Nucleus accumbens (tissue), 56 donors: ENCODE measurements around the gene TBC1D2B.
"Not testable (repeated sequence)": the region's sequence is repeated elsewhere in the genome, so short reads cannot be mapped to it uniquely, and the experiment has no call there.

Source experiments
- DNase-seq, 56 donors: peaks; one replicate each; lab custom pipeline; 2025; lab: John Stamatoyannopoulos, UW

TBC1D2B gene

GRCh38 chr15:77993970-77994693, 83.4 kb downstream of the TBC1D2B start:
- peak in 38 of 56 donors; percentile 19 to 84 (median 45) for DNase-seq

DNA sequence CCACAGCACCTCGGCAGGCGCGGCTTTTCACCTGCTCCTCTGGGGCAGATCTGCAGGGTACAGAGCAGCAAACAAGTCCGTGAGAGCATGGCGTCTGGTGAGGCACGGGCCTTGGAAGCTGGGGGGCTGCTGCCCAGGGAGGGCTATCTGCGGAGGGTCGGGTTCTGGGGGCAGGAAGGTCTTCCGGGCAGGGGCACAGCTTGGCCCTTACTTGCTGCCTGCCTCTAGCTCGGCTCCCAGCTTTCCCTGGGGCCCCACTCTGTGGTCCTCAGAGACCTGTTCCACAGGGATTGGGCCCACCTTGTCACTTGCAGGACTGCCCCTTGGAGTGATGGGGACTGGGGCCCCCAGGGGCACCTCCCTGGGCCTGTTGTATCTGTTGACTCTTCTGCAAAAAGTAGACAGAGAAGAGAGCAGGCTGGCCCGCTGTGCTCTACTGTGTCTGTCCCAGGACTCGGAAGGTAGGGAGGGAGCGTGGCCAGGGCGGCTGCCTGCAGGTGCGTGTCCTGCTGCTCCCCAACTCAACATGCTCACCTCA, 84.1 kb downstream of the TBC1D2B start:
- no peak for DNase-seq

GRCh38 chr15:77992356-77993222, 84.9 kb downstream of the TBC1D2B start:
- DNase-seq, result peak in 1 of 56 donors; percentile 31

GRCh38 chr15:77991658-77992201, 85.8 kb downstream of the TBC1D2B start:
- peak in 25 of 56 donors; percentile 10 to 62 (median 32) for DNase-seq

DNA sequence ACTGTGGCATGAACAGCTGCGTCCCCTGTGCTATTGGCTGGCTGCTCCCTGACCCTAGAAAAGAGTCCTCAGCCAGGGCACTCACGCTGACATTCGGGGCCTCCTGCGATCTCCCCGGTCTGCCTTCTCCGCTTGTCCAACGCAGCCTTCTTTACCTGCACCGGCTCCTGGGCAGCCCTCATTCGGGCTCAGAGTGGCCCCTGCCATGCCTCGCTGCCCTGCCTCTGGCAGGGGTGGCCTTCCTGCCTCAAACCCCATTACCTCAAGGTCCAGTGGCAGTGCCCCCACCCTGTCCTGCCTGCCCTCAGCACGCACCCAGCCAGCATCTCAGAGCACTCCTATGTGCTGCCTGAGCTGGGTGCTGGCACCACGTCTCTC, 86.5 kb downstream of the TBC1D2B start:
- no peak for DNase-seq

DNA sequence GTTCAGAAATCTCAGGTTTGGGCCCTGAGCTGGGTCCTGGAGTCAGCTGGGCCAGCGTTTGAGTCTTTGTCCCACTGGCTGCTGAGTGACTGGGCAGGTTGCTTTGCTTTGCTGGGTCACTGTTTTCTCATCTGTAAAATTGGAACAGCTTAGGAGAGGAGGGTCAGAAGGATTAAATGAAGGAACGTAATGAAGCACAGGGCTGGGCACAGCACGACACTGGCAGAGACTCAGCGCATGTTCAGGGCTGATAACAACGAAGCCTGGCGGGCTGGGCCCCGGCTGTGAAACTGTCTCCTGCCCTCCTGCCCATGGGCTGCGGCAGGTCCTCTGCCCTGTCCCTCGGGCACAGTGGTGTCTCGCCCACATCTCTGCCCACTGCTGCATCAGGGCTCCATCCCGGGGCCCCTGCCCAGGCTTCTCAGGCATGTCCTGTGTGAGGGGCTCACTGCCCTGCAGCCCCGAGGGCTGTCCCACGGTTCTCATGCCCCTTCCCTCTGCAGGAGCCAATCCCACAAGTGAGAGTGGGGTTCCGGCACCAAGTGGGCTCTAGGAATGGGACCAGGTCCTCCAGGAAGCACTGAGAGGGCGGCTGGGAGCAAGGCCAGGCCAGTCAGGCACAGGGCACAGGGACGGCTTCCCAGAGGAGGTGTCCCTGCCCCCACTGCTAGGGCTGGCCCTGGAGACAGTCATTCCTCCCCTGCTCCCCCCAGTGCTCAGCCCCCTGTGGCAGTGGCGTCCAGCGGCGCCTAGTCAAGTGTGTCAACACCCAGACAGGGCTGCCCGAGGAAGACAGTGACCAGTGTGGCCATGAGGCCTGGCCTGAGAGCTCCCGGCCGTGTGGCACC, 88.0 kb downstream of the TBC1D2B start:
- no peak for DNase-seq

- DNase-seq, result no peak
Measured at GRCh38 chr15:77988347-77989295, 88.9 kb downstream of the TBC1D2B start.

DNA sequence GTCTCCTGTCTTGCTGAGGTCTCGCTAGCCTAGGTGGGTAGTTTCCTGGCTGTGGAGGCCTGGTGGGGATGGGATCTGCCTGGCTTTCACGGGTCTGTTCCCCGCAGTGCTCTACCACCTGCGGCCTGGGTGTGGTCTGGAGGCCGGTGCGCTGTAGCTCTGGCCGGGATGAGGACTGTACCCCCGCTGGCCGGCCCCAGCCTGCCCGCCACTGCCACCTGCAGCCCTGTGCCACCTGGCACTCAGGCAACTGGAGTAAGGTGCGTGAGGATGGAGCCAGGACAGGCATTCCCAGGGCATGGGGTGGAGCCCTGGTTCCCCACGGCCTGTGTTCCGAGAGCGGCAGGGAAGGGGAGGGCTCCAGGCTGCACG, 89.8 kb downstream of the TBC1D2B start:
- DNase-seq, result not testable (repeated sequence)

DNA sequence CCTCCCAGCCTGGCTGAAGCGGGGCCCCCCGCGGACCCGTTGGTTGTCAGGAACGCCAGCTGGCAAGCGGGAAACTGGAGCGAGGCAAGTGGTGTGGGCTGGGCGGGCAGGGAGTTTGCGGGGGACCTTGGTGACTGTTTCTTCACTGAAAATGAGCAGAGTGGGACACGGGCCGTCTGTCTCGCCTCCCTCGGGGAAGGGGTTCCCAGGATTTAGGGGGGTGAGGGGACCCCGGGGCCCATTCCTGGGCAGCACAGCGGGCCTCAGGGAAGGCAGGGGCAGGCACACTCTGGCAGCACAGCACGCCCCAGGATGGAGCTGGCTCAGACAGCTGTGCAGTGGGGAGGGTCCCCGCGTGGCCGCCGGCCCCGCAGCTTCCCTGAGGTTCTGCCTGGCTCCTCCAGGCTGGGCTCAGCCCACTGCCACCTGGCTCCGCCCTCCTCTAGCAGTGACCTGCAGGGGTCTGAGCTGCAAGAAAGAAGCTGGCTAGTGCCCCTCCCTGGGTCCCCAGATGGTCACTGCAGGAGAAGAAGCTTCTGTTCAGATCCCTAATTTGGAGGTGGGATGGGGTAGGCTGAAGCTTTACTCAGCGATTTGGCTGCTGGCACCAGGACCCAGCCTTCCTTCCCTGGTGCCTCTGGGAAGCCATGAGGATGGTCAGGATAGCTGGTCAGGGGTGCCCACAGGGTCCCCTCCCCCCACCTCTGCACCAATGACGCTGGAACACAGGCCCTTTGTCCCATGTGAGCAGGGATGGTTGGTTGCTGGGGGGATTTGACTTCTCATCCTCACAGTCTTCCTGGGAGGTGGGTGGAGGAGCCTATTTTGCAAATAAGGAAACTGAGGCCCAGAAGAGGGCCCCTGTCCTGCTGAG, 90.4 kb downstream of the TBC1D2B start:
- peak in 4 of 56 donors; percentile 12 to 44 (median 24) for DNase-seq

DNA sequence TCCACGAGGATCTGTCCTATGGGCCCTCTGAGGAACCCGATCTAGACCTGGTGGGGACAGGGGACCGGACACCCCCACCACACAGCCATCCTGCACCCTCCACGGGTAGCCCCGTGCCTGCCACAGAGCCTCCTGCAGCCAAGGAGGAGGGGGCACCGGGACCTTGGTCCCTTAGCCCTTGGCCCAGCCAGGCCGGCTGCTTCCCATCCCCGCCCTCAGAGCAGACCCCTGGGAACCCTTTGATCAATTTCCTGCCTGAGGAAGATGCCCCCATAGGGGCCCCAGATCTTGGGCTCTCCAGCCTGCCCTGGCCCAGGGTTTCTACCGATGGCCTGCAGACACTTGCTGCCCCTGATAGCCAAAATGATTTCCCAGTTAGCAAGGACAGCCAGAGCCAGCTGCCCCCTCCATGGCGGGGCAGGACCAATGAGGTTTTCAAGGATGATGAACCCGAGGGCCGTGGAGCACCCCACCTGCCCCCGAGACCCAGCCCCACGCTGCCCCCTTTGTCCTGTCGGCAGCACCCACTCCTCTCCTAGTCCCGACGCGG, 91.5 kb downstream of the TBC1D2B start:
- DNase-seq, result no peak

DNA sequence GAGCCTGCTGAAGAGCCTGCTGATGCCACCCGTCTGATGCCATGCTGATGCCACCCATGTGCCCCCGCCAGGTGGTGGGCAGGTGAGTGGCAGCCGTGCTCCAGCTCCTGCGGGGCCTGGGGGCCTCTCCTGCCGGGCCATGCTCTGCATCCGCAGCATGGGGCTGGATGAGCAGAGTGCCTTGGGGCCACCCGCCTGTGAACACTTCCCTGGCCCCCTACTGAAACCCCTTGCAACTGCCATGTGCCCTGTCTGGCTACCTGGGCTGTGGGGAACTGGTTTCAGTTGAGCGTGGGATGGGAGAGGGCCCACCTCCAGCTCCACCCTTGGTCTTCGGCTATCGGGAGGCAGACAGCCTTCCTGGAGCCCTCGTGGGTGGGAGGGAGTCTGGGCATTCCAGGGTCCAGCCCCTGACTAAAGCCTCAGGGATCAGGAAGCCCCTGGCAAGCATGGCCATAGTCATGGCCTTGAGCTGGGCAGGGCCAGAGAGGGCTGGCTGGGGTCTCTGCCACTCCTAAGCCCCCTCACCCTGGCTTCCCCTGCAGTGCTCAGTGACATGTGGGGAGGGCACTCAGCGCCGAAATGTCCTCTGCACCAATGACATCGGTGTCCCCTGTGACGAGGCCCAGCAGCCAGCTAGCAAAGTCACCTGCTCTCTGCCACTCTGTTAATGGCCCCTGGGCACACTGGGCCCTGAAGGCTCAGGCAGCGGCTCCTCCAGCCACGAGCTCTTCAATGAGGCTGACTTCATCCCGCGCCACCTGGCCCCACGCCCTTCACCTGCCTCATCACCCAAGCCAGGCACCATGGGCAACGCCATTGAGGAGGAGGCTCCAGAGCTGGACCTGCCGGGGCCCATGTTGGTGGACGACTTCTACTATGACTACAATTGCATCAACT, 92.2 kb downstream of the TBC1D2B start:
- no peak for DNase-seq

GRCh38 chr15:77984446-77984861, 93.1 kb downstream of the TBC1D2B start:
- no peak for DNase-seq

DNA sequence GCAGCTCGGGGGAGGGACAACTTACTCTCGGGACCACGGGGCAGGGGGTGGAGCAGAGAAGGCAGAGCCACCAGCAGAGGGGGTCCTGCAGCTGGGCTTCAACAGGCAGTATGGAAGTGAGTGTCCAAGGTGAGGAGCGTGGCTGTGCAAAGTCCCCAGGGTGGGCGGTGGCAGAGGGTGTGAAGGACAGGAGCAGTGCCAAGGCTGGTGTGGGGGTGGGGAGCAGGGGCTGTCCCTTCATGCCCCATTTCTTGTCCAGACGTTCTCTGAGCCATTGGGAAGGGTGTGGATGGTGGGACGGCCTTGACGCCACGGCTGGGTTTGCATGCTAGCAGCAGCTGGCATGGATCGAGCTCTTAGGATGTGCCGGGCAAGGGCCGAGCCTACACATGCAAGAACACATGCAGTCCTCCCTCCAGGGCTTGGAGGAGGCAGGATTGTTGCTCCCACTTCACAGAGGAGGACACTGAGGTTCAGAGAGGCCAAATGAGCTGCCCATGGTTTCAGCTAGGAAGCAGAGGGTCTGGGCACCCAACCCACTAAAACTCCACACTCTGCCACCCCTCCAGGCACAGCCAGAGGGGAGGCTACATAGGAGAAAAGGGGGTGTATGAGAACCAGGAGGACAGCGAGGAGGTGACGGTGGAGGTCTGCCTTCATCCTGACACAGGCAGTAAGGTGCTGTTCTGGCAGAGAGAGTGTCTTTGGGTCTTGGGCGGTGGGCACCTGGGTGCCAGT, 93.6 kb downstream of the TBC1D2B start:
- DNase-seq, result no peak

DNA sequence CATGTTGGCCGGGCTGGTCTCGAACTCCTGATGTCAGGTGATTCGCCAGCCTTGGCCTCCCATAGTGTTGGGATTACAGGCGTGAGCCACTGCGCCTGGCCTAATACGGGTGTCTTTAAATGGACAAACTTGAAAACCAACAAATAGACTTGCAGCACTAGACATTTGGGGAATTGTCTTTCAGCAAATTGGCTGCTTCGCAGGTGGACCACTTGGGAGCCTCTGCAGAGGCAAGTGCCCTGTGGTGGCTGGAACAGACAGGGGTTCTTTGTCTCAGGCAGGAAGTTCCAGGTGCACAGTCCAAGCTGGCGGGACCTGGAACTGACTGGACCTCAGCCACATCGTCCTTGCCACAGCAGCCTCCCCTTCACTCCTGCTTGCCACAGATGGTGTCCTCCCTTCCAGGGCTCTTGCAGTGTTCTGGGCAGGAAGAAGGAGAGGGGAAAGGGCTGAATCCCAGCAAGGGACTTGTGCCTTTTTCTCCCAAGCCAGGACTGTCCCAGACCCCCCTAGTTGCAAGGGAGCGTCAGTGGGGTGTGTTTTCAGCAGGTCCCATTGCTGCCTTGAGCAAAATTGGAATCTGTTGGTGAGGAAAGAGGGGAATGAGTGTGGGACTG, 94.3 kb downstream of the TBC1D2B start:
- no peak for DNase-seq

DNA sequence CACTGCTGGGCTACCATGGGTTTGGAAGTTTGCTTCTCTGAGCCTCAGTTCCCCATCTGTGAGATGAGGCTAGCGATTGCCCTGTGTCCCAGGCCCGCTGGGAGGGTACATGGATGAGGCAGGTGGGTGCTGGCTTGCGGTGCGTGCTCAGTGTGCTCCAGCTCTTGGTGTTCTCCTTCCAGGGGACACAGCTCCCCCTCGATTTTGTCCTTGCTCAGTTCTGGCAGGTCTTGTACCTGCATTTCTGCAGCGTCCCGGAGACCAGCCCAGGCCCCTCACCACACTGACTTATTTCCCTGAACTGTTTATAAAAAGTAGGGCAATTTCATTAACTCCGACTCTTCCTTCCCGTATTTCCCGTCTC, 95.4 kb downstream of the TBC1D2B start:
- DNase-seq, result no peak
